NCI-H69 (cell line): Measurements from ENCODE around the gene INKA1.
"Not testable (repeated sequence)": the region's sequence is repeated elsewhere in the genome, so short reads cannot be mapped to it uniquely, and the experiment has no call there.

Source experiments
- DNase-seq: peaks from one replicate; lab custom pipeline; 2025; lab: John Stamatoyannopoulos, UW

The INKA1 gene

DNA sequence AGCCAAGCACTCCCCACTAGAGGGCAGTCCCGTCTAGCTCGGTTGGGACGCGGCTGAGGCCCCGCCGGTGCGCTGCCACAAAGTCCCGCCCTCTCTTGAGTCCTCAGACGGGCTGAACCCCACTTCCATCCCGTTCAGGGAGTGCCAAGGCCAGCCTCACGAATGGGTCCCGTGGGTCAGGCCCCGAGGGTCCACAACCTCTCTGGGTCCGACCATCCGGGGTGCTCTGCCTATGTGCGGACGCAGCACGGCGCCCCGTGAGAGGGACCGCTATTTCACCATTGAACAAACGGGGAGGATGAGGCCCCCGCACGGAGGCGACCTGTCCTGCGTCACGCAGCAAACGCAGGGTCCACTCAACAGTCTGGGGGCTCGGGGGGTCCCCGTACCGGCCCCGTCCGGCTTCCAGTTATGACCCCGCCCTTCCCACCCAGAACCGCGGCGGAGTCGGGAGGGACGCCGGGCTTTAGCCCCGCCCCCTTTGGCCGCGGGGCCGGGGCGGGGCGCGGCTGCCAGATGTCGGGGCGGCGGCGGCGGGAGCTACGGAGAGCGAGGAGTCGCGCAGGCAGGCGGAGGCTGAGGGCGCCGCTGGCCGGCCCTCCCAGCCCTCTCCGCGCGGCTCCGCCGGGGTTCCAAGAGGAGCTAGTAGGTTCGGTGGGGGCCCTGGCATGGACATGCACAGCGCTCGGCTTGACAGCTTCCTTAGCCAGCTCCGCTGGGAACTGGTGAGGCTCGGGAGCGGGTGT lies at the start of gene INKA1:
INKA1 (plus strand) TSS at position 543 of the 746 bp plus-strand sequence; CDS start at position 675, 132 bp downstream.
- DNase-seq = peak; percentile 86

- no peak for DNase-seq
Observed at GRCh38 chr3:49754536-49754935, 48.5 kb upstream of the INKA1 start.

DNA sequence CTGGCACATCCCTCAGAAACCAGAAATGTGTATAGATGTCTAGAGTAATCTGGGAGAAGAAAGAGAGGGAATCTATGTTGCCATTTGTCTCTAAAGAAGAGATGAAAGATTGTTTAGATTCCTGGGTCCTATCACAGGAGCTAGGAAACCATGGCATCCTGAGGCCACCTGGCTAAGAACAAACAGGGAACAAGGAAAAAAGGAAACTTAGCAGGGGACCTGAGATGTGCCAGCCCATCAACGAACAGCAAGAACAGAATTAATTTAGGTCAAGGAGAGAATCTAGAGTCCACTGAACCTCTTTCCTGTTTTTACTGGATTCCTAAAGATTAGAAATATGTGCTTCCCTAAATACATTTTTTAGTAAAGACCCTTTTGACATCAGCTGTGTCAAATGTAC lies 47.0 kb upstream of the INKA1 start:
- DNase-seq = no peak

DNA sequence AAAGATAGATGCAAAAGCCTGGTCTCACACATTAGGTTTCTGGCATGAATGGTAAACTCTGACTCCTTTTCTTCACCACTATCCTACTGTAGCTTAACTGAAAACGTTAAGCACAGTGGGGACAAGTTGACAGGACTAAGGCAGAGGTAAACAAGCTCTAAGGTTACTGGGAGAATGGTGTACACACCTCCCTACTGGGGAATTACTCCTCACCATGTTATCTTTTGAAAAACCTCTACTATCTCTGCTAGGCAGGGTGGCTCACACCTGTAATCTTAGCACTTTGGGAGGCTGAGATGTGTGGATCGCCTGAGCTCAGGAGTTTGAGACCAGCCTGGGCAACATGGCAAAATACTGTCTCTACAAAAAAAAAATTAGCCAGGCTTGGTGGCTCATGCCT lies 45.9 kb upstream of the INKA1 start:
- no peak for DNase-seq

DNA sequence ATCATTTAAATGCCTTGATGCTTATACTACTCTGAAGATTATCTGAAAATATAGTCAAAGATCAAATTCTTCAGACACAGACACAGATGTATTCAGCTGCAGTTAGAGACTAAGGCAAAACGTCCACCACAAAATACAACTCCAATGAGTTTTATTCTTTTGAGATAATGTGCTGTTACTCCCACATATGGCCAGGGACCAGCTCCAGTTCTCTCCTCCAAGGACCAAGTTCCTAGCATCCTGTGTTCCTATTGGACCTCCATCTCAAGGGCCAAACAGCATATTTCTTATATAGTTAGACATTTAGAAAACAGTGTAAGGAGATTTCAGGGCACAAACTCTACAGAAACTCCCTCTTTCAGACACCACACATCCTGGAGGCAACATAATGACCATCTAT lies 43.8 kb upstream of the INKA1 start:
- no peak for DNase-seq

DNA sequence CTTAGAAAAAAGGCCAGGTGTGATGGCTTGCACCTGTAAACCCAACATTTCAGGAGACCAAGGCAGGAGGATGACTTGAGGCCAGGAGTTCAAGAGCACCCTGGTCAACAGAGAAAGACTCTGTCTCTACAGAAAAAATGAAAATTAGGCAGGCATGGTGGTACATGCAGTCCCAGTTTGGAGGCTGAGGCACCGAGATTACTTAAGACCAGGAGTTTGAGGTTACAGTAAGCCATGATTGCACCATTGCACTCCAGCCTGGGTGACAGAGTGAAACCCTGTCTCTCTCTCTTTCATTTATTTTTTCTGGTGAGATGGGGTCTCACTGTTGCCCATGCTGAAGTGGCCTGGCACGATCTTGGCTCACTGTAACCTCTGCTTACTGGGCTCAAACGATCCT lies 41.4 kb upstream of the INKA1 start:
- DNase-seq = no peak

DNA sequence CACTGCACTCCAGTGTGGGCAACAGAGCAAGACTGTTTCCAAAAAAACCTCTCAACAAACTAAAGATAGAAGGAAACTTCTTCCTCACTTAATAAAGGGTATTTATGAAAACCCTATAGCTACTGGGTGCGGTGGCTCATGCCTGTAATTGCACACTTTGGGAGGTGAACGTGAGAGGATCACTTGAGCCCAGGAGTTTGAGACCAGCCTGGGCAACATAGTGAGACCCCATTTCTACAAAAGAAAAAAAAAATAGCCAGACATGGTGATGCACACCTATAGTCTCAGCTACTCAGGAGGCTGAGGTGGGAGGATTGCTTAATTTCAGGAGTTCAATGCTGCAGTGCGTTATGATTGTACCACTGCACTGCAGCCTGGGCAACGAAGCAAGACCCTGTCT lies 39.1 kb upstream of the INKA1 start:
- no peak for DNase-seq

DNA sequence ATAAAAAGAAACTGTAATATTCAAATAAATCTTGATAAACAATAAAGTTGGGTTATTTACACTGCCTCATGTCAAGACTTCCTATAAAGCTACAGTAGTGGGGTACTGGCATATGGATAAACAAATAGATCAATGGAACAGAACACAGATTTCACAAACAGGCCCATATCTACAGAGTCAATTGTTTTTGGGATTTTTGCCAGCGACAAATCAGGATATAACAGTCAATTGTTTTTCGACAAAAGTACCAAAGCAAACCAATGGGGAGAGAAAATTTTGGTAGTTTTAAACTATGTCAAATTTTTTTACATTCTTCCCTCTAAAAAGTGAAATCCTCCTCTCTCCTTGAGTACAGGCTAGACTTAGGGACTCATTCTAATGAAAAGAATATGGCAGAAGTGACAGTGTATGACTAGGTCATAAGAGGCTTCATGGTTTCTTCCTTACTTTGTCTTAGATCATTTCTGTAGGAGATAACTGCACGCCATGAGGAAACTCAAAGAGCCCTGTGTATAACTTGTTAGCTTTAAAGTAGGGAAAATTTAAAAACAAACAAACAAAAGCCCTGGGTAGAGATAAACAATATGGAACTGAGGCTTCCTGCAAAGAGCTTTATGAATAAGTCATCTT lies 33.7 kb upstream of the INKA1 start:
- no peak for DNase-seq

GRCh38 chr3:49769926-49770325 lies 33.1 kb upstream of the INKA1 start:
- no peak for DNase-seq

- DNase-seq = no peak
Observed at GRCh38 chr3:49771340-49771938, 31.6 kb upstream of the INKA1 start.

DNA sequence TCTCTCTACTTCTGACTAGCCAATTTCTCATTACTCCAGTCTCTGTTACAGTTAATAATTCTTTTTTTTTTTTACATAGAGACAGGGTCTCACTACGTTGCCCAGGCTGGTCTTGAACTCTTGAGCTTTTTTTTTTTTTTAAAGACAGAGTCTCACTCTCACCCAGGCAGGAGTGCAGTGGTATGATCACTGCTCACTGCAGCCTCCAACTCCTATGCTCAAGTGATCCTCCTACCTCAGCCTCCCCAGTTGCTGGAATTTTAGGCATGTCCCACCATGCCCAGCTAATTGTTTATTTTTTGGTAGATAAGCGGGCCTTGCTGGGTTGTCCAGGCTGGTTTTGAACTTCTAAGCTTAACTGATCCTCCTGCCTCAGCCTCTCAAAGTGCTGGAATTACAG lies 30.4 kb upstream of the INKA1 start:
- no peak for DNase-seq

DNA sequence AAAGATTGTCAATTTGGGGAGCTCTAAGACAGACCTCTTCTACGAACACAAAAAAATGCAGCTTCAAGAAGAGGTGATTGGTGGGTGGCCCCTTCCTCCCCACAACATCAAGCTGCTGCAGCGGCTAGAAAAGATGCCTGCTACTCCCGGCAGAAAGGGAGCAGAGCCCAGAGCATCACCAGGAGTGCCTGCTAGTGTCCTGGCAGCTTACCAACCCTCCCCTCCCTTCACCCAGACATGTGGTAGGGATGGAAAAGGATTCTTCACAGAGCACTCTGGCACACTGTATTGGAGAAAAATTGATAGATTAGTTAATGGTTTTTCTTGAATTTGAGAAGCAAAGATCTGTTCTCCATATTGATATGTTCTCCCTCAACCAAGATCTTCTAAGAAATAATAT lies 27.5 kb upstream of the INKA1 start:
- no peak for DNase-seq

DNA sequence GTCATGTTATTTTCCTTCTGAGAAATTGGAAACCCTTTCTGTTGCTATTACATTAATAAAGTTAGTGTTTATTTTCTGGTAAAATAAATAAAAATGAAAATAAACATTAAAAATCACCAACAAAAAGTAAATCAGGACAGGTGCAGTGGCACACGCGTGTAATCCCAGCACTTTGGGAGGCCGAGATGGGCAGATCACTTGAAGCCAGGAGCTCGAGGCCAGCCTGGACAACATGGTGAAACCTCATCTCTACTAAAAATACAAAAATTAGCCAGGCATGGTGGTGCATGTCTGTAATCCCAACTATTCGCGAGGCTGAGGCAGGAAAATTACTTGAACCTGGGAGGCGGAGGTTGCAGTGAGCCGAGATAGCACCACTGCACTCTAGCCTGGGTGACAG lies 27.0 kb upstream of the INKA1 start:
- DNase-seq = not testable (repeated sequence)

- DNase-seq = no peak
Observed at GRCh38 chr3:49779358-49780079, 23.5 kb upstream of the INKA1 start.

DNA sequence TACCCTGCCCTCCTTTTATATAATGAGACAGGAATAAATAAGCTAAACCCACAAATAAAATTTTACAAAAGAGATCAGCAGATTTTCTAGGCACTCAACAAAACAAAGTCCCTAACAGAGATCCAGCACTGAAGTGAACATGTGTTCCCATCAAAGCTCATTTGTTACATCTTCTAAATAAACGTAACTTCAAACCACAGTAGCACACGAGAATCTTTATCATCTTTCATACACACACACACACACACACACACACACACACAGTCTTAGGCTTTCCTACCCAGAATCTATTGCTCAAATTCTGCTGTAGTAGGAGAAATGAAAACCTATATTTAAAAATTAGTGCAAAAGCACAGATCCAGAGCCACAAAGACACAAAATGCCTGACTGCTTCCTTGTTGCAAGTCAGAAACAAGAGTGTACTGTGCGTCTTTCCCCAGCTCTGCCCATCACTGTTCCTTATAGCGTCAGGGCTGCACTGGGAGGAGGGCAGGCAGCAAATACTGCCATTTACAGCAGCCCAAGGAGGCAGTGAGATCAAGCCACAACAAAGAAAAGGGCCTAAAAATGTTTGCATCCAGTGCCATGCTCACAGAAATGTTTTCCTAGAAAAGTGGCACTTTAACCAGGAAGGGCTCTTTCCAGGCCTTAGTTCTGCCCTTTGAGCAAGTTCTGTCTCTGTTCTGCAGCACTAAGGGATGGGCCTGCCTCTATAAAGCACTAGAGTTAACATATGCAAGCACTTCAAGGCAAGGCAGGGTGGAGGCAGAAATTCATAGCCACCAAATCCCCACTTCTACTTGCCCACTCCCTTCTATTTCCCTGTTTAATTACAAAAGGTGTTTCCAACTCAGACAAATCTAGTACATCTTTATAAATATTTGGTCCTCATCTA lies 22.7 kb upstream of the INKA1 start:
- DNase-seq = no peak

- DNase-seq = not testable (repeated sequence)
Observed at GRCh38 chr3:49780975-49781365, 22.1 kb upstream of the INKA1 start.

DNA sequence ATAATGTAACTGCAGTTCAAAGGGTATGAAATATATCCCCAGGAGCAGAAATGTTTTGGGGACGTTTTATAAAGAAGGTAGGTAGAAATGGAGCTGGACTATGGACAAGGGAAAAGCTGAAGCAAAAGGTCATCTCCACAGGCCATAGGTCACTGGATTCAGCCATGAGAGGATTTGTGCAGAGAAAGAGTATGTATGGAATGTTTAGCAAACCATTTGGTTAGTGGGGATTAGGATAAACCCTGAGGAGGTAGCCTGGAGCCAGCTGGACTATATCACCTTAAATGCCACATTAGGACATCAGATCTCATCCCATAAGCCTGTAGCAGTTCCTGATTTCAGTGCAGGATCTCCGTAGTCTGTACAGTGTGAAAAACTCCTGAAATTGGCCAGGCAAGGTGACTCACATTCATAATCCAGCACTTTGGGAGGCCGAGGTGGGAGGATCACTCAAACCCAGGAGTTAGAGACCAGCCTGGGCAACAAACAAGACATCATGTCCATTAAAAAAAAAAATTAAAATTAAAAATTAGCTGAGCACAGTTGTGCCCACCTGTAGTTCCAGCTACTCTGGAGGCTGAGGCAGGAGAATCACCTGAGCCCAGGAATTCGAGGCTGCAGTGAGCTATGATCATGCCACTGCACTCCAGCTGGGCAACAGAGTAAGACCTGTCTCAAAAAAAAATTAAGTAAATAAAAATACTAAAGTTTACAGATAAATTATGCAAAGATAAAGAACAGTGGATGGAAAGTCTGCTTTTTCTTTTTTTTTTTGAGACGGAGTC lies 21.5 kb upstream of the INKA1 start:
- no peak for DNase-seq

DNA sequence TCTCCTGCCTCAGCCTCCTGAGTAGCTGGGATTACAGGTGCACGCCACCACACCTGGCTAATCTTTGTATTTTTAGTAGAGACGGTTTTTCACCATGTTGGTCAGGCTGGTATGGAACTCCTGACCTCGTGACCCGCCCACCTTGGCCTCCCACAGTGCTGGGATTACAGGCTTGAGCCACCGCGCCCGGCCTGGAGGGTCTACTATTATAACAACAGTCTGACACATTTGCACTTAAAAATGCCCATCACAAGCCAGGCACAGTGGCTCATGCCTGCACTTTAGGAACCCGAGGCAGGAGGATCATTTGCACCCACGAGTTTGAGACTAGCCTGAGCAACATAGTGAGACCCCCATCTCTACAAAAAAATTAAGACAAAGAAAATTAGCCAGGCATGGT lies 20.8 kb upstream of the INKA1 start:
- not testable (repeated sequence) for DNase-seq

DNA sequence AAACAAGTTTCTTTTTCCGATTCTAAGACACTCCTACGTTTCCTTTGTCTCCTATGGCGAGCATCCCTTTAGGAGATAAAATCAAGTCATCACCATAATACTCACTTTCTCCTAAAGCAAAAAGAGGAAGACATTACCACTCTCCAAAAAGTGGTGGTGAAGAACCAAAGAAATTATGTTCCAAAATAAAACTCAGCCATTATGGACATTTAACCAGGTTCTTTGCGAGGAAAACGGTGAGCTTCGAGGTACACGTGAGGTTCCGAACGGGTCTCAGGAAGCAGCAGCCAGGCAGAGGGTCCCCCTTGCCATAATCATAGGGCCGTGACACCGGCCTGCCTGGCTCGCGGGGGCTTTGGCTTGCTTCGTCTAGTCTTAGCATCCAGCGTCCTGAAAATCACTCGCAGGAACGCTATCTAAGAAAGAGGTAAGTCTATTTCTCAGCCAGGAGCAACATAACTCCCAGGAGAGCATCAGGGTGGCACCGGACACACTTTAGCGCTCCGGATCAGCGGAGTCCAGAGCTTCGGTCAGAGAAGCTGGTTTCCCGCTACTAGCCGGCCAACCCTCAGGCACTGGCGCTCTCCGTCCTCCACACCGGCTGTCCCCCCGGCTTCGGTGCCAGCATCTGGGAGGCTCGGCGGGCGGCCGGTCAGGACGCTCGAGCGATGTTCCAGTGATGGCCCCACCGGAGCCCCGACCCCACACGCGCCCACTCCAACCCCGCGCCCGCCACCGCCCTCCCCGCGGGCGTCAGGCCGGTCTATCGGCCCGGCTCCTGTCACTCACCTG lies 17.3 kb upstream of the INKA1 start:
- peak; percentile 51 for DNase-seq
